CD1c-positive myeloid dendritic cell (primary cell): ENCODE measurements around the gene COPE.

Experiments
- DNase-seq: peaks from one replicate; pipeline ENCODE4 v3.0.0-alpha.2; 2016; ENCODE audit errors: extremely low spot score

COPE gene

DNA sequence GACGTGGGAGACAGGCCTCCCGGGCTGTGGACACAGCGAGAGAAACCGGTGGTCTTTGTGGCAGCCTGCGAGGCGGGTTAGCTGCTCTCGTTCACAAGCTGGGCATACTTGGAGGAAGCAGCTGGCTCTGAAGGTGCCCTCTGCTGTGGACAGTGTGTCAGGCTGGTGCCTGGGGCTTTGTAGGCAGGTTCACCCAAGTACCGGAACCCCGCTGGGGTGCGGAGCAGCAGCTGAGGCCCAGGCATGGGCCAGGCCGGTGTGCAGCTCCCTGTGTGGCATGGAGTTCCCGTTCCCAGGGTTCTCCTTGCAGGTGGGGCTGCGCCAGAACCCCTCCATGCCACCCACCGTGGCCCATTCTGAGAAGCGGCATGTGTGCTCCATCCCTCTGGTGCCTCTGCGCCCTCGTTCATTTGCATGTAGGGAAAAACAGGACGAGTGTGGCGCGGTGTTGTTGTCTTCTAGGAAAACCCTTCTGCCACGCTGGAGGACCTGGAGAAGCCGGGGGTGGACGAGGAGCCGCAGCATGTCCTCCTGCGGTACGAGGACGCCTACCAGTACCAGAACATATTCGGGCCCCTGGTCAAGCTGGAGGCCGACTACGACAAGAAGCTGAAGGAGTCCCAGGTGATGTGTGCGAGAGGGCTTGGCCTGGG lies 67.4 kb downstream of the COPE start:
- DNase-seq: no peak

DNA sequence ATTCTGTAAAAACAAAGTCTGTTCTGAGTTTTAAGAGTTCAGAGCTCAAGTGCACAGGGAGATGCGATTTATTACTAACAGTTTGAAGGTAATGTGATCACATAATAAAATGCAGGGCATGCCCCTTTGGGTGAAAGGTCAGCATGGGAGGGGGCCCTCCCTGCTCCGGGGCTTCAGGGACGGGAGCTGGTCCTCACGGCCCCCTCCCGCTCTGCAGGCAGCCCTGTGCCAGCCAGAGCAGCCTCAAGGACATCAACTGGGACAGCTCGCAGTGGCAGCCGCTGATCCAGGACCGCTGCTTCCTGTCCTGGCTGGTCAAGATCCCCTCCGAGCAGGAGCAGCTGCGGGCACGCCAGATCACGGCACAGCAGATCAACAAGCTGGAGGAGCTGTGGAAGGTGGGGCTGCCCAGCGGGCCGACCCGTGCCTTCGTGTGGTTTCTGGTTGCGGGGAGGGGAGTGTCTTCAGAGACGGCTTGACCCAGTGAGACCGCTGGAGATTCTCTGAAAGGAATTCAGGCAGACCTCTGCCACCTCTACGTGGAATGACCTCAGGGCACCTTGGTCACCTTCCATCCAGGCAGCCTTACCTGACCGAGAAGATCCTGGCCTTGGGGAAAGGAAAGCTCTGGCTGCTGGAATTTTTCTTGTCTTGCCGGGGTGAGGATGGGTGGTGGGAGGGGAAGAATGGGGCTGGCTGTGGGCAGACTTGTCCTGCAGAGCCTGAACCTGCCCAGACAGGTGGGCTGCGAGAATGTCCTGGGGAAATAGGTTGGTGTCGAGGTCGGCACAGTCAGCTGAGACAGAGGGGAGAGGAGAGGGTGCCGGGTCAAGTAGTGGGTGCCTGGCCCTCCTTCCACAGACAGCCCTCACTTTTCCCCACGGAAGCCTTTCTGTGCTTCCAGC lies 68.5 kb downstream of the COPE start:
- DNase-seq: no peak

DNA sequence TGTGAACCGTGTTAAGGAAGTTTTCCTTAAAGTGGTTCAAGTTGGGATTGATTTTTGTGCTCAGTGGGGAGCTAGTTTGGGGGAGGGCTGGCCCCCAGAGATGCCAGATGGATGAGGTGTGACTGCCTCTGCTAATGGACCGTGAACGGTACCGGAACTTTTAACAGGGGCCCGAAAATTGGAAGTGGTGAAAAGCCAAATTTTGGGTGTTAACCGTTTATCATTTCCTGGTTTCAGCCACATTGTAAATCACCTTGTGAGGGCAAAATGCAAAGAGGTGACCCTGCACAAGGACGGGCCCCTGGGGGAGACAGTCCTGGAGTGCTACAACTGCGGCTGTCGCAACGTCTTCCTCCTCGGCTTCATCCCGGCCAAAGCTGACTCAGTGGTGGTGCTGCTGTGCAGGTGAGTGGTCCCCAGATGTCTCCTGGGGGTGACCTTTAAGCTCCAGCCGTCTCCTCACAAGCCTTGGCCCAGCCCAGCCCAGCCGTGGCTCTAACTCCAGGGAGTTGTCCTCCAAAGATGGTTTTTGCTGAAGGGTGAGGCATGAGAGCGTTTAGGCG lies 69.3 kb downstream of the COPE start:
- DNase-seq: no peak
